SKM-1 (cell line): Measurements from ENCODE around the gene DNAJB4.
"Not testable (repeated sequence)": the region's sequence is repeated elsewhere in the genome, so short reads cannot be mapped to it uniquely, and the experiment has no call there.

ENCODE experiments used
- DNase-seq: peaks from one replicate; lab custom pipeline; 2025; ENCODE audit not compliant: unreplicated experiment; lab: John Stamatoyannopoulos, UW

DNAJB4 gene

GRCh38 chr1:78061825-78062523 is 57.2 kb downstream of the DNAJB4 start:
- DNase-seq, result no peak

GRCh38 chr1:78064886-78065285 is 60.1 kb downstream of the DNAJB4 start:
- DNase-seq, result not testable (repeated sequence)
